BJ (cell line): ENCODE results near the gene ABCC1. TPM values are rescaled to one million over a fixed set of nuclear protein-coding genes. Genes with fewer than 3 reads are reported as not detected.

Experiments used
- CTCF ChIA-PET: fragments of 350-600 bp; formaldehyde crosslinking; extraction: SDS; loops from one replicate; lab custom pipeline; 2021; ENCODE audit warnings: antibody characterized with exemption, inconsistent platforms; lab: Yijun Ruan, JAX
- POLR2A ChIA-PET: fragments of 300-600 bp; sonication (Branson Sonifier 250); formaldehyde crosslinking; extraction: SDS; loops from one replicate; lab custom pipeline; 2021; ENCODE audit warnings: antibody characterized with exemption; lab: Charles Lee
- DNase-seq: peaks from one replicate; pipeline ENCODE4 v3.0.0-alpha.2; 2011; ENCODE audit warnings: low read depth
- H3K27me3 ChIP-seq: 2 replicates; pipeline ENCODE4 v1.6.0; 2011; ENCODE audit warnings: low read length; ENCODE audit not compliant: control insufficient read depth, insufficient read depth
- H3K36me3 ChIP-seq: 2 replicates; pipeline ENCODE4 v1.5.1; 2011; ENCODE audit warnings: low read length; ENCODE audit not compliant: control insufficient read depth, insufficient read depth
- H3K4me3 ChIP-seq: 2 replicates; pipeline ENCODE4 v1.5.1; 2011; ENCODE audit warnings: low read depth, mild to moderate bottlenecking, control low read depth, low read length
- CTCF ChIP-seq: IDR thresholded peaks from 2 replicates; pipeline ENCODE4 v1.5.1; 2011; ENCODE audit warnings: low read depth, mild to moderate bottlenecking, control low read depth, inconsistent platforms, low read length, moderate library complexity; ENCODE audit not compliant: insufficient read depth
- polyA plus RNA-seq: library from polyadenylated mRNA; depleted of rRNA; stranded (reverse); fragments of >200 nt; gene quantifications from 2 replicates; pipeline ENCODE4 v1.2.3, GENCODE V29; 2011

Gene ABCC1
- polyA plus RNA-seq, 1 experiment = 27.3 TPM

- Histone ChIP-seq H3K36me3 (peaks cover 11% of the 10 kb centered on the region), H3K27me3 (no peaks in the 10 kb centered on the region), H3K4me3 (no peak overlapping the region)
- ChIA-PET POLR2A (no interaction called here), CTCF (interaction anchor here (0.9 to 1.6 kb wide), 2 partner anchors 188 to 306 kb away, joined by 3 to 7 read pairs; no protein-coding TSS in a partner anchor)
- TF ChIP-seq CTCF = peak; percentile 31; the same call in 1 of the 2 replicates
- DNase-seq = no peak
These were observed 112.9 kb downstream of the ABCC1 start for GRCh38 chr16:16062023-16062937.

GRCh38 chr16:16063683-16064082 is 114.3 kb downstream of the ABCC1 start:
- ChIA-PET POLR2A (no interaction called here), CTCF (no interaction called here)
- Histone ChIP-seq H3K4me3 (no peak overlapping the region), H3K27me3 (no peaks in the 10 kb centered on the region), H3K36me3 (peaks cover 10% of the 10 kb centered on the region)
- no peak for TF ChIP-seq CTCF
- DNase-seq = no peak

- H3K36me3 ChIP-seq = peaks cover 9% of the 10 kb centered on the region
- no peak for TF ChIP-seq CTCF
- POLR2A ChIA-PET = no interaction called here
These were observed 115.5 kb downstream of the ABCC1 start for GRCh38 chr16:16064874-16065384.

GRCh38 chr16:16067127-16067526 is 117.7 kb downstream of the ABCC1 start:
- DNase-seq = peak; percentile 73
- POLR2A ChIA-PET = no interaction called here
- CTCF ChIA-PET = interaction anchor here (0.8 to 2.0 kb wide), 4 partner anchors 12 to 192 kb away, joined by 3 to 7 read pairs (median 3); no protein-coding TSS in a partner anchor
- Histone ChIP-seq H3K4me3 (no peak overlapping the region), H3K27me3 (no peaks in the 10 kb centered on the region), H3K36me3 (peaks cover 7% of the 10 kb centered on the region)
- TF ChIP-seq CTCF = no peak

More at GRCh38 chr16:16064874-16065384, 115.5 kb downstream of the ABCC1 start:
- CTCF ChIA-PET = no interaction called here
- no peak overlapping the region for H3K4me3 ChIP-seq
- H3K27me3 ChIP-seq = no peaks in the 10 kb centered on the region
- no peak for DNase-seq

- TF ChIP-seq CTCF = no peak
- DNase-seq = no peak
- Histone ChIP-seq H3K36me3 (peaks cover 8% of the 10 kb centered on the region), H3K4me3 (no peak overlapping the region), H3K27me3 (no peaks in the 10 kb centered on the region)
- ChIA-PET POLR2A (no interaction called here), CTCF (interaction anchor here (0.6 to 0.7 kb wide), 3 partner anchors 48 to 750 kb away, joined by 3 read pairs; no protein-coding TSS in a partner anchor)
These were observed 122.3 kb downstream of the ABCC1 start for GRCh38 chr16:16071631-16072244.
